HCEC 1CT (cell line): Measurements from ENCODE around the gene CASP8.

Experiments used
- DNase-seq: peaks from one replicate; pipeline ENCODE4 v3.0.0-alpha.2; 2017

CASP8 gene

GRCh38 chr2:201242571-201243277, 17.6 kb upstream of the CASP8 start:
- no peak for DNase-seq

DNA sequence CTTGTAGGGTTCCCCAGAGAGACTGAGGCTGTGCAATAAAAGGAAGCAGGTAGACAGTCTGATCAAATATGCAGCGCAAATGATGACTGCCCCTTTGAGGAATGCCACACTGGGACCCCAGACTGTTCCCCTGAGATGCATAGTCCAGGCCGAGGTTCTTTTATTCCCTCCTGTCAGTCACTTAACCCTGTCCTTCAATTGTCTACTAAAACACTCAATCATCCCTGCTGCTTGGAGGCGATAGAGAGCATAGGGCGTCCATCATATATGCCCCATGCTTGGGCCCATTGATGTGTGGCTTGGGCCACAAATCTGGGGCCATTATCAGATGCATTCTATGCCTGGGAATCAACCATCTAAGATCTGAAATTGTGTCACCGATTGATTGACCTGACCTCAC, 15.5 kb upstream of the CASP8 start:
- DNase-seq: no peak

GRCh38 chr2:201246280-201246679, 14.1 kb upstream of the CASP8 start:
- no peak for DNase-seq

DNA sequence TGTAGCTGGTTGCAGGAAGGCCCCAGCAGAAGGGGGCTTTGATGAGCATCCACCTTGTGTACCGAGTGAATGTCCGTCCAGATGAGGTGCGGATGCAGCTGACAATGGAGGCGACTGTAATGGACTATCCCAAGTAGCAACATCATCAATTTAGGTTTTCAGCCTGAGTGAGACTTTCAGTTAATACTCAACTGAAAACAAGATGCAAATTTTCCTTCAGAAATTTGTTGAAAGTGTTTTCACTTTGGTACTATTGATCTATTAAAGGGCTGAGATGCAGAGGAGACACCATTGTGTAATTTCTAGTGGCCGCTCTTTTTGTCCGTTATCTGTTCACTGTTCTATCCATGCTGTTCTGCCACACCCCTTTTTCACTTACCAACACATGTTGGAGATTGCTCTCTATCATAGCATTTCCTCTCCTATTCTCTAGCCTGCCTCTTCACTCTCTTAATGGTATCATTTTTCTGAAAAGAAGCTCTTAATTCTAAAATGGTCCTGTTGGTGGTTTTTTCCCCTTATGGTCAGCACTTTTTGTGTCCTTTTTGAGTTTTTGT, 12.0 kb upstream of the CASP8 start:
- DNase-seq: no peak

DNA sequence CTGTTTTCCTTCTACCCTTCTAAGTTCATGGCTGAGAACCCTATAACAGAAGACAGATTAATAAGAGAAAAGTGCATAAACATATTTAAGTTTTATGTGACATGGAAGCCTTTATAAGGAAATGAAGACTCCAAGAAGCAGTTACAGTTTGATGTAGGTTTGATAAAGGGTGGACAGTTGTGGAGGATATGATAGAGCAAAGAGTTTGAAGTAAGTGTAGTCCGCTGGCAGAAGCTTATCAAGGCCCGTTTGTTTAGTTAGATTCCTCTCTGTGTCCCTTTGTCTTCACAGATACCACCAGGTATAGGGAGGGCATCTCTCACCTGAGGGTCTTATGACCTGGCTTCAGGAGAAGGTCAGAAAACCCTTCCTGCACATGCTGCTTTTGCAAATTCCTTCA, 10.4 kb upstream of the CASP8 start:
- DNase-seq: no peak

GRCh38 chr2:201250741-201251140, 9.6 kb upstream of the CASP8 start:
- no peak for DNase-seq

GRCh38 chr2:201254081-201254730, 6.1 kb upstream of the CASP8 start:
- DNase-seq: peak; percentile 41

GRCh38 chr2:201255408-201256033, 4.8 kb upstream of the CASP8 start:
- DNase-seq: no peak

- peak; percentile 44 for DNase-seq
Observed at GRCh38 chr2:201256082-201256481, 4.3 kb upstream of the CASP8 start.

GRCh38 chr2:201257381-201257955, 2.9 kb upstream of the CASP8 start:
- no peak for DNase-seq

DNA sequence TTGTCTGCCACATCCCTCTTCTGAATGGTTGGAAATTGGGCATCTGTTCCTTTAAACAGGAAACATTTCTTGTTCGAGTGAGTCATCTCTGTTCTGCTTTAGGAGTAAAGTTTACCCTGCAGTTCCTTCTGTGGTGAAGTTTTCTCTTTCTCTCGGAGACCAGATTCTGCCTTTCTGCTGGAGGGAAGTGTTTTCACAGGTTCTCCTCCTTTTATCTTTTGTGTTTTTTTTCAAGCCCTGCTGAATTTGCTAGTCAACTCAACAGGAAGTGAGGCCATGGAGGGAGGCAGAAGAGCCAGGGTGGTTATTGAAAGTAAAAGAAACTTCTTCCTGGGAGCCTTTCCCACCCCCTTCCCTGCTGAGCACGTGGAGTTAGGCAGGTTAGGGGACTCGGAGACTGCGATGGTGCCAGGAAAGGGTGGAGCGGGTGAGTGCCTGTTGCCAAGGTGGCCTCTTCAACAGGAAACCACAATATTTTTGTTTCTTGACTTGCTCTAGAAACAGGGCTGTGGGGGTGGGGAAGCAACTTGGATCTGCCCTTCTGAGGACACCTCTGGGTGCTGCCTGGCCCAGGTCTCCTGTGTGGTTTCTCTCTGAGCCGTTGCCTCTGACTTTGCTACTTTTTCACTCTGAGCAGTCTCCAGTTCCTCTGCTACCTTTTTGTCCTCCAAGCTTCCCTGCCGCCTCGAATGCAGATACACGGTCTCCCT, 2.2 kb upstream of the CASP8 start:
- peak; percentile 85 for DNase-seq

DNA sequence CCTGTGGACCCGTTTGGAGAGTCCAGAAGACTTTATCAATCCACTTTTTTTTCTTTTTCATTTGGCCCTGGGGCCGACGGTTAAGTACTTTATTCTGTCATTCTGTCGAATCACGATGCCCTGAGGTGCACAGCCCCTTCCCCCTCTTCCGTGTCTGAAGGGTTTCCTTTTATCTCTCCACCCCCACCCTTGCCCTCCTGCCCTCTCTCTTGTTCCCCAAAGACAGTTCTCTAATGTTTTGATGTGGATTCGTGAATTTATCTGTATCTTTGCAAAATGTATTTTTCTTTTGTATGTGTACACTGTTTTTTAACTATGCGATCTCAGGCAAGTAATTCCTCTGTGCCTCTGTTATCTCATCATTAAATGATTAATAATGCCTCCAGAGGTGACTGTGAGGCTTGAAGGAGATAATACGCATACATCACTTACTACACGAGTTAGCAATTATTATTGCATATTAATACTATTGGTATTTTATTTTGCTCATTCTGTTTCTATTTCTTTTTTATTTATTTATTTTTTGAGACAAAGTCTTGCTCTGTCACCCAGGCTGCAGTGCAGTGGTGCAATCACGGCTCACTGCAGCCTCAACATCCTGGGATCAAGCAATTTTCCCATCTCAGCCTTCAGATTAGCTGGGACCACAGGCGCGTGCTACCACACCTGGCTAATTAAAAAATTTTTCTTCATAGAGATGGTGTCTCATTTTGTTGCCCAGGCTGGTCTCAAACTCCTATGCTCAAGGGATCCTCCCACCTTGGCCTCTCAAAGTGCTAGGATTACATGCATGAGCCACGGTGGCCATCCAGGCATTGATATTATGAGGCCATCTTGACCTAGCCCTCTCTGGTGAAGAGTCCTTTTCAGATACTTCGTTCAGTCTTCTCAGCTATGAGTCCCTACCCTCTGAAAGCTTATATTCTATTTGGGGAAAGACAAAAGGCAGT, 1.4 kb upstream of the CASP8 start:
- no peak for DNase-seq

- no peak for DNase-seq
Observed at GRCh38 chr2:201261471-201261870, 1.1 kb downstream of the CASP8 start.

- DNase-seq: no peak
Observed at GRCh38 chr2:201261906-201262305, 1.6 kb downstream of the CASP8 start.

DNA sequence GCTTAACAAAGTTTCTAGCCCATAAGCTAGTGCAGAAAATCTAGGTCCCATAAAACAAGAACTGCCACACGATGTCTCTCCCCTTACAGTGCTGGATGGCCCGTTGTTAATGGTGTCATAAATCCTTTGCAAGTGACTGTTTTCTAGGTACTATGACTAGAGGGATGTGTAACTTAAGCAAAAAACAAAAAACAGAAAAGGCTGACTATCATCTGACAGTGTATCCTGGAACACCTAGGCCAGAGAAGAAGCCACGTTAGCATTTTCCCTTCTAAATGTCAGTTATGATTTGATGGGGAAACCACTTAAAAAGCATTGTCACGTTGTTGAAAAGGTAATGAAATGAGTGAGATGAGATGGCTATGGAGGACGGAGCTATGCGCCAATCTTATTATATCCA, 2.4 kb downstream of the CASP8 start:
- no peak for DNase-seq

DNA sequence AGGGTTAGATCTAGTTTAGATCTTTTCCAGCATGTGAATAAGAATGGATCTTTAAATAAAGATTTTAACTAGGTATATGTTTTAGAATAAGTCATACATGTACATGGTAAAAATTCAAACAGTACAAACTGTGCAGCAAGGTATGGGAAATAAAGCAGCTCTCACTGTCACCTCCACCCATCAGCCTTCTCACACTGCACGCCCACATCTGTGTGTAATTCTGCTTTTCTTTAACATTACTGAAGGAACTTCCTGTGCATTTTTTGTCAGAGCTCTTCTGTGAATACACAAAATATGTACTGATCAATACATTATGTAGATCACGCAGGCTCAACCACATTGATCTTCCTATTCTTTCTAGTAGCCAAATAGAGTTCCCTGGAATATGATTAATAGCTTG, 3.4 kb downstream of the CASP8 start:
- no peak for DNase-seq

GRCh38 chr2:201264472-201265173, 4.3 kb downstream of the CASP8 start:
- no peak for DNase-seq

DNA sequence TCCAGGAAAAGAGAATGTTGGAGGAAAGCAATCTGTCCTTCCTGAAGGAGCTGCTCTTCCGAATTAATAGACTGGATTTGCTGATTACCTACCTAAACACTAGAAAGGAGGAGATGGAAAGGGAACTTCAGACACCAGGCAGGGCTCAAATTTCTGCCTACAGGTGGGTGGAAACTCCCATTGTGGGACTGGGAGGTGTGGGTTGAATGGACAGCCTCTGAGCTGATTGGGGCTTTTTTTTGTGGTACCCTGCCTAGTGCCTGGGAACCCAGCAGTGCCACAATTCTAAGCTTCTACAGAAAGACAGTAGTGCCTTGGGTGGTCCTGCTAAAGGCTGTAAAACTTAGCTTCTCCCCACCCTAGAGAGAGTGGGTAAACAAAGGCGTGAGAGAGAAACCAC, 6.3 kb downstream of the CASP8 start:
- no peak for DNase-seq

GRCh38 chr2:201267278-201268030, 7.1 kb downstream of the CASP8 start:
- no peak for DNase-seq

DNA sequence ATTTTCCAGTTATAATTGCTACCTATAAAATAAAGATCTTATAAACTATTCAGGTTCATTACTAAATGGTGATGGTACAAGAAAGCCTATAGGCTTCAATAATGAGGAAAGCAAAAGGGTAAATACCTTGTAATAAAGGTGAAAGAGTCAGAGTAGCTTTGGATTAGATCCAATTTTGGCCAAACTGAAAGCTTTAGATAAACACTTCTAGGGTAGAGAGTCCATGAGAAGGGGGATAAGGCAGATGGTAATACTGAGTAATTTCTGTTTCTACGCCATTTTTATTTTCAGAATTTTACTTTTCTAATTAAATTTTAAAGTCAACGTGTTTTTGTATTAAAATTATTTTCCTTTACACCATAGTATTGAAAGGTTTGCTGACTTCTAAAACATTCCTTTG, 9.4 kb downstream of the CASP8 start:
- no peak for DNase-seq
